HG03097 (cell line): ENCODE data around the gene LRP5.

Experiments used
- ATAC-seq: cut with Tn5 transposase; IDR thresholded peaks from one replicate; pipeline ENCODE4 v1.9.1; 2021; ENCODE audit not compliant: unreplicated experiment, low FRiP score

The LRP5 gene

DNA sequence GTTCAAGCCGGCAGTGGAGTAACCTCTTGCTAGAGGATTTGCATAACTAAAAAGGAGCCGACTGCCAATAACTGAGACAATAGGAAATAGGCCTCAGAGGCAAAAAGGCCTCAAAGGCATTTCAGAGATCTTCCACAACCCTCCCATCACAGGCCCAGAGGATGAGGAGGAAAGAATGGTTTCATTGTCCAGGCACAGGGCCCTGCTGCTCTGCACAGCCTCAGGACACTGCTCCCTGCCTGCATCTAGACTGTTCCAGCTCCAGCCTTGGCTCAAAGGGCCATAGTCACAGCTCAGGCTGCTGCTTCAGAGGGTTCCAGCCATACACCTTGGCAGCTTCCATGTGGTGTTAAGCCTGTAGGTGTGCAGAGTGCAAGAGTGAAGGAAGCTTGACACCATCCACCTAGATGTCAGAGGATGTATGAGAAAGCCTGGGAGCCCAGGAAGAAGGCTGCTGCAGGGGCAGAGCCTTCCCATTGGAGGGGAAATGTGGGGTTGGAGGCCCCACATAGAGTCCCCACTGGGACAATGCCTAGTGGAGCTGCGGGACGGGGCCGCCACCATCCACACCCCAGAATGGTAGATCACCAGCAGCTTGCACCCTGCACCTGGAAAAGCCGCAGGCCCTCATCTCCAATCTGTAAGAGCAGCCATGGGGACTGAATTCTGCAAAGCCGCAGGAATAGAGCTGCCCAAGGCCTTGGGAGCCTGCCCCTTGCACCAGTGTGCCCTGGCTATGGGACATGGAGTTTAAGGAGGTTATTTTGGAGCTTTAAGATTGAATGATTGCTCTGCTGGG lies 8.2 kb upstream of the LRP5 start:
- ATAC-seq = no peak

DNA sequence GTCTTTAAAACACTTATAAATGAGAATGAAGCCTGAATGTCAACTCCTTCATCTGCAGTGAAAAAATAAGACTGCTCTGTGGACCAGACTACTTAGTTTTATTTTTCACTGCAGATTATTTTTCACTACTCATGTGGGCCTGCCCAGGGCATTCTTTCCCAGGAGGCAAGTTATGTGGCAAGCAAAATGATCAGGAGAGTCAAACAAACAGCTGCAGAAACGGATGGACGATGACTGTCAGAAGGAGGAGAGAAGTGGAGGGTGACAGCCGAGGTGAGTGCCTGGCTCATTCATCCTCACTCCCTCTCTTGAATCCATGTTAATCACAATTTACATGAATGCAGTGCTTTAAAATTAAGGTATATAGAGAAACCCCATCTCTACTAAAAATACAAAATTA lies 5.8 kb upstream of the LRP5 start:
- ATAC-seq = no peak

- ATAC-seq = no peak
Observed at GRCh38 chr11:68308068-68308467, 4.3 kb upstream of the LRP5 start.

DNA sequence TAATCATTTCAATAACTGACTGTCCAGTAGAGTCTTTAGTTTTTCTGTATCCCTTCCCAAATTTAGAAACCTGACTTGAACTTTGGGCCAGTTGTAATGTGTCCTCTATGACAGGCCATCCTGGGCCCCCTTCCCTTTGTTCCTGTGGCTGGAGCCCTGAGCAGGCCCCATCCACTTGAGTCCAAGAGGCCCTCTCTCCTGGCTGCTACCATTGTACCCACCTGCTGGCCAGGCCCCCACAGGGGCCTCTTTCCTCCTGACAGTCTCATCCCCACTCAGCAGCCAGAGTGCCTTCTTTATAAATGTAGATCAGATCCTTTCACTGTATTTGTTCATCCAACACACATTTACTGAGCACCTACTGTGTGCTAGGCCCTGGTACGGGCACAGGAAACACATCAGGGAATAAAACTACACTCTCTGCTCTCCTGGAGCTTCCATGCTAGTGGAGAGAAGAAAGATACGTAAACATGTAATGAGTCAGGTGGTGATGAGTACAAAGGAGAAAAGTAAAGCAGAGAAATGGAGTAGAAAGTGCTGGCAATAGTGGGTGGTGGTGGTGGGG lies 2.7 kb upstream of the LRP5 start:
- ATAC-seq = no peak

- no peak for ATAC-seq
Observed at GRCh38 chr11:68311160-68312116, 953 bp upstream of the LRP5 start.

- no peak for ATAC-seq
Observed at GRCh38 chr11:68312780-68313573, 586 bp downstream of the LRP5 start.

DNA sequence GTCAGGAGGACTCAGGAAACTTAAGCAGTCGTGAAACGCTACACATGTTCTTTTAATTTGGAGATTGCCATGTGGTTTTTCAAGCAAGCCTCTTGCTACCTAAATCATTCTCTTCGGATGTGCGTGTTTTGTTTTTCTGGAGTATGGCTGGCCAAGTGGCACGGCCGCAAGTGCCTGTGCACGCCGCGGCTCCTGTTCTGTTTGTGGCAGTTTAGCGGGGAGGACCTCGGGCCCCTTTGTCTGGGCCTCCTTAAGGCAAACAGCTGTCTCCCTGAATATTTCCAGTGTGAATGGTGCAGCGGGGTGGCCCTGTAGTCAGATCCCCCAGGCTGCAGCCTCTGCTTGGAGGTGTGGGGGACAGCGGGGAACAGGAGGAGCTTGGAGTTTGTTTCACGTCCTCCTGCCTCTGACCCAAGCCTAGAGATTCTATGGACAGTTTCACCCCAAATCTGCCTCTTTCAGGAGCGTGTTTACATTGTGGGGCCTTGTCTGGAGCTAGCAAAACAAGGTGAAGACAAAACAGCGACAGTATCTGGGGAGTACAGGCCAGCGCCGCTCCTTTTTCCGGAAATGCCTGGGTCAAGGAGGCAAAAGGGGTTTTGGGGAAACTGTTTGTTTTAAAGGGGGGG lies 1.3 kb downstream of the LRP5 start:
- ATAC-seq = no peak

- ATAC-seq = no peak
Observed at GRCh38 chr11:68314203-68315170, 2.1 kb downstream of the LRP5 start.

GRCh38 chr11:68315171-68315920 lies 3.0 kb downstream of the LRP5 start:
- ATAC-seq = no peak

GRCh38 chr11:68317147-68317785 lies 4.9 kb downstream of the LRP5 start:
- no peak for ATAC-seq

- ATAC-seq = no peak
Observed at GRCh38 chr11:68321293-68322051, 9.1 kb downstream of the LRP5 start.

DNA sequence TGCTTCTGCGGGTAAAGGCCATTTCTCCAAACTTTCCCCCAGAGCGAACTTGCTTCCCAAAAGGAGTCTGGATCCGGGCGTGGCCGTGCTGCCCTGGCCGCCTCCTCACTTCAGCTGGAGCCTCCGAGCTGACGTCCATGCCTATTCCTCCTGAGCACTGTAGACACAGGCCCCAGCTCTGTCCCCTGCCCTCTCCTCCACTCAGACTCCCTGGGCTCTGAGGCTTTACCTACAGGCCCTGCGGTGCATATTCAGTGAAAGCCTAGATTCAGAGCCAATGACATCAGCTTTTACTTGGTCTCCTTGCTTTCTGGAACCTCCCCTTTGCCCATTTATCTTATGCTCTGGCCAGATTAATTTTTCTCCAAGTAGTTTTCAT lies 9.7 kb downstream of the LRP5 start:
- no peak for ATAC-seq

GRCh38 chr11:68324241-68324640 lies 11.8 kb downstream of the LRP5 start:
- ATAC-seq = no peak

GRCh38 chr11:68324695-68325094 lies 12.3 kb downstream of the LRP5 start:
- ATAC-seq = no peak

GRCh38 chr11:68325183-68325906 lies 13.0 kb downstream of the LRP5 start:
- no peak for ATAC-seq

DNA sequence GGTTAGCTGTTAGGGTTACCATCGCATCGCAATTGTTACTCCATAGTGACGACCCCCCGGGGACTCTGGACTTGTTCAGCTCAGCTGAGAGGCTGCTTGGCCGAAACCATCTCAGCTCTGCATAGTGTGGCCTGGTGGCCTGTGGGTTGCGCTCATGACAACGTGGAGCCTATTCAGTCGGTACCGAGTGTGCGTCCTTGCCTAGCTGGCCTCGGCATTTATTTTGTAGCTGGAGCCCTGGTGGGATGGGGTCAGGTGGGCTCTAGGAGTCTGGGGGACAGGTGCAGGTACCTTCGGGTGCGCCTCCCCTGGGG lies 13.5 kb downstream of the LRP5 start:
- no peak for ATAC-seq
